NB4 (cell line): Measurements from ENCODE around the gene KCNMB2.

Experiments used
- CTCF ChIP-seq: IDR thresholded peaks from one replicate; pipeline ENCODE4 v1.5.1; 2012; ENCODE audit warnings: low read depth, low read length
- MAX ChIP-seq: IDR thresholded peaks from 2 replicates; pipeline ENCODE4 v1.6.1; 2011; ENCODE audit warnings: low read depth, low read length
- MYC ChIP-seq: IDR thresholded peaks from 2 replicates; pipeline ENCODE4 v1.6.1; 2011; ENCODE audit warnings: low read depth, low read length
- POLR2A ChIP-seq: IDR thresholded peaks from 2 replicates; pipeline ENCODE4 v1.6.1; 2011; ENCODE audit warnings: mild to moderate bottlenecking; ENCODE audit not compliant: insufficient read length; ENCODE audit errors: extremely low read depth

- TF ChIP-seq POLR2A = no peak
- TF ChIP-seq CTCF = no peak
- TF ChIP-seq MAX = no peak
- TF ChIP-seq MYC = no peak
Observed at GRCh38 chr3:178709051-178709450, 172.8 kb downstream of the KCNMB2 start.
